Left hindlimb (tissue), 1 donor: ENCODE results near the gene DOCK3.
"Not testable (repeated sequence)": the region's sequence is repeated elsewhere in the genome, so short reads cannot be mapped to it uniquely, and the experiment has no call there.

Source experiments
- DNase-seq: peaks from one replicate; pipeline ENCODE4 v3.0.0-alpha.2; 2018

DOCK3 gene

GRCh38 chr3:50913260-50913659 lies 238.5 kb downstream of the DOCK3 start:
- no peak for DNase-seq

- DNase-seq: not testable (repeated sequence)
These were observed 247.3 kb downstream of the DOCK3 start for GRCh38 chr3:50922071-50922470.

GRCh38 chr3:50923955-50924354 lies 249.2 kb downstream of the DOCK3 start:
- DNase-seq: no peak

GRCh38 chr3:50924638-50925037 lies 249.9 kb downstream of the DOCK3 start:
- DNase-seq: no peak

GRCh38 chr3:50926868-50927267 lies 252.1 kb downstream of the DOCK3 start:
- DNase-seq: no peak

GRCh38 chr3:50930371-50931208 lies 255.9 kb downstream of the DOCK3 start:
- DNase-seq: no peak

GRCh38 chr3:50932918-50933317 lies 258.2 kb downstream of the DOCK3 start:
- DNase-seq: not testable (repeated sequence)

GRCh38 chr3:50936389-50936788 lies 261.7 kb downstream of the DOCK3 start:
- DNase-seq: no peak

GRCh38 chr3:50947419-50947818 lies 272.7 kb downstream of the DOCK3 start:
- no peak for DNase-seq

GRCh38 chr3:50950591-50950990 lies 275.9 kb downstream of the DOCK3 start:
- DNase-seq: no peak

GRCh38 chr3:50953825-50954414 lies 279.2 kb downstream of the DOCK3 start:
- DNase-seq: no peak

GRCh38 chr3:50961386-50961785 lies 286.7 kb downstream of the DOCK3 start:
- DNase-seq: no peak

- DNase-seq: no peak
These were observed 296.8 kb downstream of the DOCK3 start for GRCh38 chr3:50971487-50971924.

GRCh38 chr3:50972029-50972428 lies 297.3 kb downstream of the DOCK3 start:
- DNase-seq: no peak

- not testable (repeated sequence) for DNase-seq
These were observed 303.9 kb downstream of the DOCK3 start for GRCh38 chr3:50978586-50978985.

- DNase-seq: no peak
These were observed 304.4 kb downstream of the DOCK3 start for GRCh38 chr3:50978991-50979667.

- DNase-seq: no peak
These were observed 308.0 kb downstream of the DOCK3 start for GRCh38 chr3:50982540-50983325.

- no peak for DNase-seq
These were observed 309.2 kb downstream of the DOCK3 start for GRCh38 chr3:50983887-50984286.

- DNase-seq: no peak
These were observed 311.2 kb downstream of the DOCK3 start for GRCh38 chr3:50985893-50986292.

- no peak for DNase-seq
These were observed 312.0 kb downstream of the DOCK3 start for GRCh38 chr3:50986726-50987125.

- no peak for DNase-seq
These were observed 319.8 kb downstream of the DOCK3 start for GRCh38 chr3:50994537-50994936.

GRCh38 chr3:50995085-50995824 lies 320.5 kb downstream of the DOCK3 start:
- no peak for DNase-seq
